GM18505 (cell line): ENCODE data around the gene ATXN7L1.

Experiments used
- ATAC-seq: cut with Tn5 transposase; IDR thresholded peaks from one replicate; pipeline ENCODE4 v1.9.1; 2021; ENCODE audit not compliant: unreplicated experiment
- POLR2A ChIP-seq: IDR thresholded peaks from 4 replicates; pipeline ENCODE4 v1.6.1; 2011; ENCODE audit warnings: borderline replicate concordance; ENCODE audit not compliant: insufficient read depth, insufficient read length; ENCODE audit errors: extremely low read depth

Gene ATXN7L1

DNA sequence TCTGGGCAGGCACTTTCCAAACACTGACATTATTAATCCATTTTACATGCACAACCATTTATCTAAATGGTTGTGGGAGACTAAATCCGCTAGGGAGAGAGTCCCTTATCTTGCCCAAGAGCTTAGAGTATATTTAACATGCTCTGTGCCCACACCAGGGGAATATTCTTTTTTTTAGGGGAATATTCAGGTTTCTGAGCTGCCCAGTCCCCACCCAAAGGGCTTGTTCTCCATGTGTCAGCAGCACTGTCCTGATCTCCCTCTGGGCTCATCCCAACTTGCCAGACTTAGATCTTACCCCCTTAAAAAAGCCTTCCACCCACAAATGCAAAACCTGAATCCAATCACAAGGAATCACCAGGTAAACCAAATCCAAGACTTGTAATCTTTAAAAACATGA is 132.1 kb downstream of the ATXN7L1 start:
- ATAC-seq = no peak
- no peak for TF ChIP-seq POLR2A

DNA sequence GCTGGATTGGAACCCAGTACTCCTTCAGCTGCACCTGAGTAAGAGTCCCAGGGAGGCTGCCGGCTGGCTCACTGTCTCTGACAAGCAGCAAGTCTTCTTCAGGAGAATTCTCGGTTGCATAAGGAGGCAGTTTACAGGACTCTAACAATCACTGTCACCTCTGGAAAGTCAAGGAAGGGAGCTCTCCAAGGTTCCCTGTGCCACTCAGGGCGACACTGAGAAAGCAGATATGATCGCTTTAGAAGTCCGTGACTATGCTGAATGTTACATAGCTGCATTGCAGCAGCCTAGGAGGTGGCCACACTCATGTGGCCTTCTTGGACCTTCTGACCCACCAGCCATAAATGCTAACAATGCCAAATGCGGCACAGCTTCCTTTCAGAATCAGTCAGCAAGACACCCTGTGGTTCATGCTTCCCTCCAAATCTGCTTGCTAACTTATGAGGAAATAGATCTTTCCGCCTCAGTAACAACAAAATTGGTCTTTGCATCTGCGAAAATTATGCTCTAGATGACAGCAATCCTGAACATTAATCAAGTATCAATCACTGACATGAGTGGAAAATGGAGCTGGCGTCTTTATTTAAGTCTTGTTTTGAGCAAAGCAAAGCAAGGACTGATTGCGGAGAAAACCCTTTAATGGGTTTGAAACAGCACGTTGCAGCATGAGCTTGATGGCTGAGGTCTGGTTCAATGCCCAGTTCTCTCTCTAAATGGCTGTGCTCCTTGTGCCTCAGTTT is 132.9 kb downstream of the ATXN7L1 start:
- ATAC-seq = no peak

DNA sequence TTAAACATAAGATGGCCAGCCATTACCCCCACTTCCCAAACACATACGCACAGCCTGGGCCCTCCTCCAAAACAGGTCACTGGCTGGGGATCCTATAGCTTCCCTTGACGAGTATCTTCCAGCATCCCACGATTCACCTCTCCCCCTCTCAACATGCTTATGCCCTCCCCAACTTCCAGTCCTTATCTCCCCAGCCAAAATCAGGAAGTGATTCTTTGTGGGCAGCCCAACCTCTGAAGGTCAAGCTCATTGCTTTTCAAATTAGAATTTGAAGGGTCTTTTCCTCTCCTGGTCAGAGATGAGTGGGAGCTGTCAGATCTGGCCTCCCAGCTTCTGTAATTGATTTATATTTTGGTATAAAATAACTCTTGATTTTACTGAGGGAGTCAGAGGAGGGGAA is 133.6 kb downstream of the ATXN7L1 start:
- ATAC-seq = no peak
- TF ChIP-seq POLR2A = no peak

More for the DNA sequence above, 132.9 kb downstream of the ATXN7L1 start:
- no peak for TF ChIP-seq POLR2A

DNA sequence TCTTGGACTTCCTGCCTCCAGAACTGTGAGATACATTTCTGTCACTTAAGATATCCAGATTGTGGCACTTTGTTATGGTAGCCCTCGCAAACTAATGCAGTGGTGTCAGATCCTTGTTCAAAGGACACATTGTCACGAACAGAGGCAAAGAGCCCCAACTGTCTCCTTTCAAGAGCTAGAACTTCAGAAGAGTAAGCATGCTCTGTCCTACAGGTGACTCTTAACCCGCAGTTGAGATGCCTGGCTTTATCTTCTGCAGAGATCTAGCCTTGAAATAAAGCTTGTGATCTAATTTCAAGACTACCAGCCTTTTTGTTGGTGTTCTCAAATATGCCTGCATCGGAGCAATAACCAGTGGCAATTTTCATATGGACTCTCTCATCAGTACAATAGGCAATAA is 134.4 kb downstream of the ATXN7L1 start:
- no peak for ATAC-seq

DNA sequence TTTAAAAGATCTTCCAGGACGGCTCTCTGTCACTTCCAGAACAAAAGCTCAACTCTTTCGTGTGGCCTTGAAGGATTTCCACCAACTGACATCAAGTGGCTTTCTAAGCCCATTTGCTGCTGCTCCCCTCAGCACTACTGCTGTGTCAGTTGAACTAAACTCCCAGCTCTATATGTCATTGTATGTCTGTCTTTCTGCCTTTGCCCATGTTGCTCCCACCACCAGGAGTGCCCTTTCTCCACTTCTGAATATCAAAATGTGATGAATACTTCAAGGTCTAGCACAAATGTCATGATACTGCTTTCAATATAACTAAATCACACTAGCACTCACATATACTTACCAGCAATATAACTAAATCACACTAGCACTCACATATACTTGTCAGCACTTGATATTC is 138.3 kb downstream of the ATXN7L1 start:
- no peak for TF ChIP-seq POLR2A
- ATAC-seq = no peak

More for the DNA sequence above, 134.4 kb downstream of the ATXN7L1 start:
- no peak for TF ChIP-seq POLR2A

DNA sequence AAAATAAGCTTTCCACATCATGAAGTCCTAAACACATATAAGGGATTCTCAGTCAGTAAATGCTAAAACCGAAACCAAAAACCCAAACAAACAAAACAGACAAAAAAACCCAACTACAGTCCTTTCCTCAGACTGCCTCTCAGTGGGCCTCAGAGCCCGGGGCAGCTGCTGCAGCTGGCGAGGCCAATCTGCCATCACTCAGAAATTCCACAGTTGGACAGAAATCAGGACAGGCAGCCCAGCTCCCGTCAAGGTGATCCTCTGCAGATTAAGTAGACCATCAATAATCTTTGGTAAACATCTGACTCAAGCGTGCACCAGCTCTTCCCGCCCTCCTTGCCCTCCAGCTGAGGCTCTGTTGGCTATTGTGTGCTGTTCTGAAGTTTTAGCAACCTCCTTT is 142.2 kb downstream of the ATXN7L1 start:
- no peak for ATAC-seq
- TF ChIP-seq POLR2A = no peak

DNA sequence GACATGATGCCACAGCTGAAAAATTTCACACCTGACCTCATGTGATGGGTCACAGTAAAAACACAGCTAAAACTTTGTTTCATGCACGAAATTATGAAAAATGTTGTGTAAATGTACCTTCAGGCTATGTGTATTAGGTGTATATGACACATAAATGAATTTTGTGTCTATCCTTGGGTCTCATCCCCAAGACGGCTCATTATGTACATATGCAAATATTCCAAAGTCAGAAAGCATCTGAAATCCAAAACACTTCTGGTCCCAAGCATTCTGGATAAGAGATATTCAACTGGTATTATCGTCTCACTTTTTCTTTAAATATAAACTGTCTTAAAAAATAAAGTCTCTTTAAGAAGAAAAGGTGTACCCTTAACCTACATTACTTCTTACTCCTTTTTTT is 145.4 kb downstream of the ATXN7L1 start:
- no peak for TF ChIP-seq POLR2A
- ATAC-seq = no peak

DNA sequence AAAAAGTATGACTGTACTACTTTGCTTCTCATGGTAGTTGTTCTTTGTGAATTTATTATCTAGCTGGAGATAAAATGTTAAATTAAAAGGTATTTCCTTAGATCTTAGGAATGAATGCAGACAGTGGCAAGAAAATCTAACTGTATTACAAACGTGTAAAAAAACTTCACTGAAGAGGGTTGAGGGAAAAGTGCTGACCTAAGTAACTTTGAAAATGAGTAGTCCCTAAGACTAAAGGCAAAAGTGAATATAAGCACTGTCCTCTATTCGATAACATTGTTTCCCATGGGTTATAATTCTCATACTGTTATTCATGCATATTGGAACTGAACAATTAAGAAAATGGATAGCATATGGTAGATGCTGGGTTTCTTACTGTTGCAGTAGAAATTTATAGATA is 148.4 kb downstream of the ATXN7L1 start:
- no peak for ATAC-seq

DNA sequence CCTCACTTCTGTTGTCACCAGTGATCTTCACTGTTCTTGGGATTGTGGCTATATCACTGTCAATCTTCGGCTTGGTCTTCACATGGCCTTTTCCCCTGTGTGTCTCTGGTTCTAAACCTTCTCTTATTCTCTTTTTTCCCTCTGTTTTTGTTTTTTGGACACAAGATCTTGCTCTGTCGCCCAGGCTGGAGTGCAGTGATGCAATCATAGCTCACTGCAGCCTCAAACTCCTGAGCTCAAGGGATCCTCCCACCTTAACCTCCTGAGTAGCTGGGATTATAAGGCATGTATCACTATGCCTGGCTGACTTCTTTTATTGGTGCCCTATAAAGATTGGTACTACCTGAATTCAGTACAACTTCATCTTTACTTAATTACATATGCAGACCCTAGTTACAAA is 151.7 kb downstream of the ATXN7L1 start:
- no peak for TF ChIP-seq POLR2A
- no peak for ATAC-seq

More for the DNA sequence above, 148.4 kb downstream of the ATXN7L1 start:
- no peak for TF ChIP-seq POLR2A

DNA sequence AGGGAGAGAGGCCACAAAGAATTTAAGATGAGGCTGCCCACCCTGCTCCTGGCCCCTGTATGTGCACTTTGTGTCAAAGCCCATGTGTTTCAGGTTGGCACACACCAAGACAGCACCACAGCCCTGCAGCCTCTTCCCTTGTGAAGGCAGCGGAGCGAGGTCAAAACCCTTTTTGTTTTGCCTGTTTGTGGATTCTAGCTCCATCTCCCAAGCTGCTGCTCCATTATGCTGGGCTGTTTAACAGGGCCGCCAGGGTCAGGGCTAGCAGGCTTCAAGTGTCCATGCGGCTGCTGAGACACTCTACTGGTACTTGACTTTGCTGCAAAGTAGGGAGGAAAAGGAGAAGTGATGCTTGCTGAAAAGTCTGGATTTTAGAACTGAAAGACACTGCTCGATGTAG is 152.8 kb downstream of the ATXN7L1 start:
- TF ChIP-seq POLR2A = no peak
- no peak for ATAC-seq

DNA sequence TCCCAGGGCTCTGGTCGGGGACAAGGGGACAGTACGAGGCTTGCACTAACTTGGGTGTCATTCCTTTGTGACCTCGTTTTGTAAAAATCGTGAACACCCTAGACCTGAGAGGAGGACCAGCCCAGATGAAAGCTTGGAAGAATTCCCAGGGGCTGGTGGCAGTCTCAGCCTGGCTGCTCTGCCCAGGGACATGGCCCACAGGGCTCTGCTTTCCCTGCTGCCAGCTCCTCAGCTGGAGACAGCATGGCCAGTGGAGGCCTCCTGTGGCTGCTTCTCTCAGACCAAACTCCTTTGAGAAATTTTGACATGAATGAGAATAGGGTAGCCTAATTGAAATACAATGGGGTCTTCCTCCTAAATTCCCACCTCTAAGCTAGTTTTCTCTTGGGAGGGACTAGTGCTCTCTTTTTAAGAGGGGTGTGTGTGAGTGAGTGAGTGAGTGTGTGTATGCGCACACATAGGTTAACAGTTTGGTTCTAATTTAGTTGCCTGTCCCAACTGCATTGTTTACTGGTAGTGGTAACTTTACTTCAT is 154.8 kb downstream of the ATXN7L1 start:
- ATAC-seq = no peak
- no peak for TF ChIP-seq POLR2A

DNA sequence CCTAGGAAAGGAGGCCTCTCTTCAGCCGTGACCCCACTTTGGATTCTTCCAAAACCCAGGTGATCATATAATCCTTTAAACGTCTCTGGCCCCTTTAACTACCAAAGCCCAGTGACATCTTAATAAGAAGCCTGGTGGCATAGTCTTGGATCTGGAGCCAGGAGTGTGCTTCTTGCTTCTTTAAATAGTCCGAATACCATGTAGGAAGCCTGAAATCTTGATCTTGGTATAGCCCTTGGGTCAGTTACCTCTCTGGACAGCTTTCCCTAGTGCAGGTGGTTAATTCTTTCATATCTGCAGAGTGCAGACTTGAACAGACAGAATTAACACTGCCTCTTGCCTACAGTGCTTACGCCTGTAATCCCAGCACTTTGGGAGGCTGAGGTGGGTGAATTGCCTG is 156.5 kb downstream of the ATXN7L1 start:
- no peak for ATAC-seq
- TF ChIP-seq POLR2A = no peak

DNA sequence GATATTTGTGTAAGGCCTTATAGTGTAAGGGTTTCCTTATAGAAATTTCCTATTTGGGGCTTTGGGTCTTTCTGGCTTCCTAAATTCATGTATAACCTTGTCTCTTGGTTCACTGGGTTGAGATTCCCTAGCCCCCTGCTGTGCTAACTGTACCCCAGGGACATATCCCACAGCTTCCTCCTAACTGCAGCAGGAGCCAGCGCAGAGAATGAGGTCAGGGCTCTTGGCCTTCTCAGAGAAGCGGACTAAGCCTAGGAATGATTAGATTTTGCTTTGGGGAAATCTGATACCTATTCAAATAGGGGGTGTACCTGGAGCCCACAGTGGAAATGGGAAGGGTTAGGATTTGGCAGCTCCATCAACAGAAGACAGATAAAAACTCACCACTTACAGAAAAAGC is 157.0 kb downstream of the ATXN7L1 start:
- ATAC-seq = no peak
- no peak for TF ChIP-seq POLR2A

DNA sequence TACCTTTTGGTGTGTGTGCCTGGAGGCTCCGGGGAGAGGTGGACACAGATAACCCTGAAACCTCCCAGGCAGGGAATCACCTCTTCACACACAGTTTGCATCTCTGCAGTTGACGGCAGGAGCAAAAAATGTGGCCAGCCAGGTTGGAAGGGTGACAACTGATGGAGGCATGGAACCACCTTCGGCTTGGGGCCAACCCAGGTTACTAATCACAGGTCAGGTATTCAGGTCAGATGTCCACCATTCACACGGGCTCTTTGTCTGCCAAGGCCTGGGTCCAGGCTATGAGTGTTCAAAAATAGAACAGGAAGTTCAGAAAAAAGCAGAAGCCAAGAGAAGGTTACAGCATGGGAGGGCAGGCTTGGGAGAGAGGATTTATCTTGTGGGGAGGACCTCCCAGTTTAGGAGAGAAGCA is 157.9 kb downstream of the ATXN7L1 start:
- no peak for ATAC-seq
- no peak for TF ChIP-seq POLR2A

DNA sequence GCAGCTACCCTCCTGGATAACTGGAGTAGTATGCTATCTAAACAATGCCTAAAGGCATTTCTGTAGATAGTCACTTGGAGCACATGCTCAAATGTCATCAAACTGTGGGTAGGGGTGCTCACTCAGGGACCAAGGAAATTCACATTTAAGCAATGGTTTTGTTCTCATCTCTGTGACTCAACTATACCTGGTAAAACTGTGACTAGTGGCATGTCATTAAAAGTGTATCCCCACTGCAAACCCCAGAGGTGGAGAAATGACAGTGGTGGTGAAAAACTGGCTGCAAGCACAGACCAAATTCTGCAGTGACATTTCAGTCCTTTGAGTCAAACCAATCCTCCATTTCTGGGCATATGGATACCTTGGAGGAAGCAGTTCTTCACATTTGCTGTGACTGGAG is 160.9 kb downstream of the ATXN7L1 start:
- no peak for ATAC-seq
- TF ChIP-seq POLR2A = no peak
